Activated CD4-positive, alpha-beta memory T cell treated with anti-CD3 and anti-CD28 coated beads, Interleukin-2, amount 10 ng/mL, durations not matched to agents 7 days and 5 days (primary cell): ENCODE results near the gene IL18. TPM values are rescaled to one million over a fixed set of nuclear protein-coding genes. Genes with fewer than 3 reads are reported as not detected.
A peak's percentile ranks its signal among the peaks of the same experiment; 100 is the strongest.

ENCODE experiments used
- CTCF ChIA-PET: fragments of 350-600 bp; sonication (Branson Sonifier 250); formaldehyde crosslinking; loops from one replicate; lab custom pipeline; 2021; ENCODE audit warnings: antibody characterized with exemption, inconsistent platforms; lab: Charles Lee
- POLR2A ChIA-PET: fragments of 350-600 bp; sonication (Branson Sonifier 250); formaldehyde crosslinking; loops from one replicate; lab custom pipeline; 2021; ENCODE audit warnings: antibody characterized with exemption; lab: Charles Lee
- DNase-seq: peaks from one replicate; pipeline ENCODE4 v3.0.0-alpha.2; 2020
- H3K27ac Mint-ChIP-seq: one replicate; pipeline ENCODE4 v1.8.0; 2021; ENCODE audit warnings: mild to moderate bottlenecking, mixed read lengths
- H3K27me3 Mint-ChIP-seq: one replicate; pipeline ENCODE4 v1.8.0; 2021; ENCODE audit warnings: mixed read lengths
- H3K36me3 Mint-ChIP-seq: one replicate; pipeline ENCODE4 v1.8.0; 2021; ENCODE audit warnings: low read depth, mixed read lengths
- H3K4me1 Mint-ChIP-seq: one replicate; pipeline ENCODE4 v1.8.0; 2021; ENCODE audit warnings: mixed read lengths
- H3K4me3 Mint-ChIP-seq: one replicate; pipeline ENCODE4 v1.8.0; 2021; ENCODE audit warnings: mild to moderate bottlenecking, mixed read lengths
- H3K9me3 Mint-ChIP-seq: one replicate; pipeline ENCODE4 v1.8.0; 2021; ENCODE audit warnings: mixed read lengths
- total RNA-seq, 2 experiments: library from RNA; stranded (reverse); gene quantifications; one replicate each; pipeline ENCODE4 v1.2.3, GENCODE V29; 2021

Gene IL18
- total RNA-seq, 2 experiments from 2014 or later, result not detected

DNA sequence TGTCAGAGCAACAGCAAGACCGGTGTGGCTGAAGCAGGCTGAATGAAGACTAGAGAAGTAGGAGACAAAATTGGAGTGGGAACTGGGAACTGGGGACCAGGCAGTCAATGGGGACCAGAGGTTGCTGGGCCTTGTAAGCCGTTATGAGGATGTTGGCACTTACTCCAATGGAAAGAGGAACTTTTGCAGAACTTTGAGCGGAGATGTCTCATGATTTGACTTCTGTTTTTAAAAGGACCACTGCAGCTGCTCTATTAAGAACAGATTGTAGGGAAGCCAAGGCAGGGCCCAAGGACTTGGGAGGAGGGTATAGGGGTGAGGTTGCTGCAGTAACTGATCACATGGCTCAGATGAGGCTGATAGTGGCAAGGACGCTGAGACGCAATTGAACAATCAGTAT is 34.2 kb downstream of the IL18 start:
- Mint-ChIP-seq H3K36me3 (no peaks in the 10 kb centered on the region), H3K27me3 (no peaks in the 10 kb centered on the region), H3K27ac (no peak overlapping the region), H3K9me3 (no peaks in the 10 kb centered on the region), H3K4me3 (no peak overlapping the region), H3K4me1 (peaks cover 12% of the 10 kb centered on the region)
- ChIA-PET POLR2A (no interaction called here), CTCF (interaction anchor here (0.9 kb wide), 1 partner anchor 11 kb away, joined by 4 read pairs; no protein-coding TSS in a partner anchor)
- DNase-seq, result no peak

DNA sequence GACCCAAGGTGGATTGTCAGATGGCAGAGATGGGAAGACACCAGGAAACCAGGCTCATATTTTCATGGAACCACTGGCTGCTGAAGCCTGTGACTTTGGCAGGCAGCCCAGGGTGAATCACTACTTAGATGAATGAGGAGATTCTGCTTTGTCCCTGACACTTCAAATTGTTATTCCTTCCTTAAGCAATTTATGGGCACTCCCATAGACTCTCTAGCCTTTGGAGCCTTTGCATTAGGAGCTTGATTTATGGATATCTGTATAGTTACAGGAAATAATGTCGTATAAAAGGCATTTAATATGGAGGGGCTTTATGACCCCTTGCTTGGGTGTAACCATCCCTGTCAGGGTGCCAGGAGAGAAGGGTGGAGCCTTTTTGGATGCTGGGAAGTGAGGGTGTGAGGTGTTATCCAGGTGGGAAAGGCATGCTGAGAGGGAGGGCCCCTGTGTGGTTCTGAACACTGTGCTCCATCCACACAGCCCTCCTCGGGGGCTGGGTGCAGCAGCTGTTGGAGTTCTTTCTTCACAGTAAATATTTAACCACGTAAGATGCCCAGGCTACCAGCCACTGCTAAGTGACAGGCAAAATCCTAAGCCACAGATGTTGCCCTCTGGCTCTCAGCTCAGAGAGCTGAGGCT is 35.3 kb downstream of the IL18 start:
- DNase-seq, result no peak
- Mint-ChIP-seq H3K4me3 (no peak overlapping the region), H3K36me3 (no peaks in the 10 kb centered on the region), H3K27me3 (no peaks in the 10 kb centered on the region), H3K9me3 (no peaks in the 10 kb centered on the region), H3K4me1 (peaks cover 12% of the 10 kb centered on the region), H3K27ac (no peak overlapping the region)
- ChIA-PET POLR2A (interaction anchor here (0.7 to 1.0 kb wide), 2 partner anchors 10 to 240 kb away, joined by 3 read pairs; no protein-coding TSS in a partner anchor), CTCF (no interaction called here)

DNA sequence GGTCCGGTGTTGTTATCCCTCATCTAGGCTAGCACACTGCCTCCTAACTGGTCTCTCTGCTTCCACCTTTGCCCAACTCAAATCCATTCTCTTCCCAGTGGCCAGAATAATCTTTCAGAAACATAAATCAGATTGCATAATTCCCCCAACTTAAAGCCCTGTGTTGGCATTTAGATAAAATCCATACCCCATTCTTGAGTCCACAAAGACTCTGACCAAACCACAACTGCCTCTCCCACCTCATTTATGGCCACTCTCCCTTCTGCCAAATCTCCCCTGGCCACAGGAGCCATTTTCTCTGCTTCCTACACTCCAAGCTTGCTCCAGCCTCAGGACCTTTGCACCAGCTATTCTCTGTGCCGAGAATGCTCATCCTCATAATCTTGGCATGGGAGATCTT is 36.8 kb downstream of the IL18 start:
- H3K36me3 Mint-ChIP-seq, result no peaks in the 10 kb centered on the region
- ChIA-PET CTCF (no interaction called here), POLR2A (no interaction called here)
- H3K4me3 Mint-ChIP-seq, result no peak overlapping the region
- no peaks in the 10 kb centered on the region for H3K9me3 Mint-ChIP-seq
- DNase-seq, result no peak
- H3K27me3 Mint-ChIP-seq, result no peaks in the 10 kb centered on the region
- no peak overlapping the region for H3K27ac Mint-ChIP-seq
- H3K4me1 Mint-ChIP-seq, result peaks cover 8% of the 10 kb centered on the region

DNA sequence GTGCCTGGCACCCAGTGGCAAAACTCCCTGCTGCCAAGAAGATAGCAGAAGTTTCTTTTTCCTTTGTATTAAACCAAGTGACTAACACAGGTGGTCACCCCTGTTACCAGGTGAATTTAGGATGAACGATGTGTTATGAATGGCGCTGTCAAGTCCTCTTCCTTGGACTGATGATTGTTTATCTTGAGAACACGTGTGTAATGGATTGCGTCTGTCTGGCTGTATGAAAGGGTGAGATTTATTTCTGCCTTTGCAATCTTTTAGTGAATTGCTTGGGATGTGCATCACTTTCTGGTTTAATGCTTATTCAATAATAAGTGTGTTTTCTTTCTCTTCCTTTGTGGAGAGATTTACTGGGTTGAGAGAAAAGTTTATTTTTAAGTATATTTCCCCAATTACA is 40.8 kb downstream of the IL18 start:
- no peaks in the 10 kb centered on the region for H3K27me3 Mint-ChIP-seq
- H3K27ac Mint-ChIP-seq, result no peak overlapping the region
- ChIA-PET CTCF (interaction anchor here (4.1 kb wide), 1 partner anchor 9 kb away, joined by 17 read pairs; no protein-coding TSS in a partner anchor), POLR2A (no interaction called here)
- H3K9me3 Mint-ChIP-seq, result no peaks in the 10 kb centered on the region
- no peak overlapping the region for H3K4me3 Mint-ChIP-seq
- H3K4me1 Mint-ChIP-seq, result peaks cover 15% of the 10 kb centered on the region
- DNase-seq, result no peak
- H3K36me3 Mint-ChIP-seq, result no peaks in the 10 kb centered on the region

DNA sequence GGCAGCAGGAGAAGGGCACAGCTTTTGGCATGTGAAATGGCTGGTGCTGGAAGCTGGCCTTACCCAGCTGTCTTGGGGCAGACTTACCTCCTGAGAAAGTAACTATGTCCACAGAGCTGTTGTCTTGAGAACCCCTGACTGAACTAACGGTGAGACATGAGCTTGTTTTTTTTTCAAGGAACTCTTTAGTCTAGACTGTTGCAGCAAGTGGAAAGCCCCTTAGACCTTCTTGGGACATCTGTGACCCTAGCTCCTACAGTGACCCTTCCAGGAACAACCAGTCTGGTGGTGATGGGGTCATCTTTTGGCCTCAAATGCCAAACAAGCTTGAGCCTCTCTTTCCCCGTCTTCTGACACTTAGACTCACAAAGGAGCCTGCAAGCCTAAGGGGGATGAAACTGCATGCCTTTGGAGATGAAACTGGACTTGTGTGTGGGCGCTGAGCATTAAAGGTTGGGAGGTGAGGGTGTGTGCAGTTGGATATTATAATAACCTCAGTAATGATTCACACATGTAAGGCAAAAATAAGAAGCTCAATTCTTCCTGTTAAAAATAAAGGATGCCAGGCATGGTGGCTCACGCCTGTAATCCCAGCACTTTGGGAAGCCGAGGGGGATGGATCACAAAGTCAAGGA is 41.8 kb downstream of the IL18 start:
- no peak overlapping the region for H3K27ac Mint-ChIP-seq
- peaks cover 15% of the 10 kb centered on the region for H3K4me1 Mint-ChIP-seq
- ChIA-PET CTCF (interaction anchor here (1.1 to 4.1 kb wide), 2 partner anchors 8 to 158 kb away, joined by 3 to 17 read pairs; no protein-coding TSS in a partner anchor), POLR2A (interaction anchor here (0.6 kb wide), 1 partner anchor 166 kb away, joined by 4 read pairs; no protein-coding TSS in a partner anchor)
- no peak for DNase-seq
- no peaks in the 10 kb centered on the region for H3K9me3 Mint-ChIP-seq
- H3K27me3 Mint-ChIP-seq, result no peaks in the 10 kb centered on the region
- no peak overlapping the region for H3K4me3 Mint-ChIP-seq
- H3K36me3 Mint-ChIP-seq, result no peaks in the 10 kb centered on the region

DNA sequence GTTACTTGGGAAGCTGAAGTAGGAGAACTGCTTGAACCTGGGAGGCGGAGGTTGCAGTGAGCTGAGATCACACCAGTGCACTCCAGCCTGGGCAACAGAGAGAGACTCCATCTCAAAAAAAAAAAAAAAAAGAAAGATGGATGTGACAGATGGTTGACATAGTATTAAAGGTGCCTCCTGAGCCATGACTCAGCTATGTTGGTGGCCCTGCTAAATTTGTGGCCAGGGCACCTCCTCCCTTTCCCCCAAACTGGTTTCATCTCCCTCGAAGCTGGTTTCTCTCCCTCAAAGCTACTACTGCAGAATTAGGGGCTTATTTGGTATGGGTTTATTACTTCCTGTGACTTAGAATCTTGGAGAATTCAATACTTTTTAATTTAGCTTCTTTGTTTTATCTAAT is 45.7 kb downstream of the IL18 start:
- DNase-seq, result peak; percentile 19
- ChIA-PET POLR2A (no interaction called here), CTCF (interaction anchor here (0.7 to 2.0 kb wide), 4 partner anchors 12 to 189 kb away, joined by 3 to 5 read pairs (median 4); partner anchors contain the start of gene BCO2)

DNA sequence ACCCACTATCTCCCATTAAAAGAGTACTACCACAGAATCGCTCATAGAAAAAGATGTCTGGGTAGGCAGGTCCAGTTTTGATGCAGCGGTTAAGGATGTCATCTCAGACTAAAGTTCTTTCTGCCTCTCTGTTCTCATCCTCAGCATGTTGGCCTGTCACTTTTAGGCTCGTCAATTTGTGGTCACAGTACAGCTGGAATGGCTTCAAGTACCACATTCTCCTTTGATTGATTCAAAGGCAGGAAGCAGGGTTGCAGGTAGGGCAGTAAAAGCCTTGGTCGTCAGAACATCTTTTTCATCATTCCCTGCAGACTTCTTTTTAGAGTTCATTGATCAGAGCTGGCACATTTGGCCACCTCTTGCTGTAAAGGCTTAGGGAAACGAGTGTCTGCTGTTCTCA is 48.5 kb downstream of the IL18 start:
- Mint-ChIP-seq H3K4me1 (peaks cover 24% of the 10 kb centered on the region), H3K4me3 (no peak overlapping the region), H3K27me3 (no peaks in the 10 kb centered on the region)

More for the DNA sequence above, 45.7 kb downstream of the IL18 start:
- no peaks in the 10 kb centered on the region for H3K27me3 Mint-ChIP-seq
- no peak overlapping the region for H3K4me3 Mint-ChIP-seq
- no peaks in the 10 kb centered on the region for H3K36me3 Mint-ChIP-seq
- H3K9me3 Mint-ChIP-seq, result no peaks in the 10 kb centered on the region
- H3K27ac Mint-ChIP-seq, result no peak overlapping the region
- peaks cover 27% of the 10 kb centered on the region for H3K4me1 Mint-ChIP-seq

DNA sequence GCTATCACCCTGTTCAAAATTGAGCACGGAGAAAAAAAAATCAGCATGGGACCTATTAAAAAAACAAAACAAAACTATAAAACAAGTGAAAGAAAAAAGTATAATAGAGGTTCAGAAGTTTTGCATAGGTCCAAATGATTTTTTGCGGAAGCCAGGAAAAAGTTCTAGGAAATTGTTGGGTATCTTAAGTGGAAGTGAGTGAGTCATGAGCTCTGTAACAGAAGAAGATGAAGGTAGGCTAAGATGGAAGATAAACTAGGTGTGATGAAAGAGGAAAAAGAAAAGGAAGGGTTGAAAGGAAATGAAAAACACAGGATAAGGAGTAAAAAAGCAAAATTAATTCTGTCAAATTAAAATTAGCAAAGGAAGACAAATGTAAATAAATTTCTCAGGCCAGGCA is 49.4 kb downstream of the IL18 start:
- H3K4me1 Mint-ChIP-seq, result peaks cover 19% of the 10 kb centered on the region
- H3K27ac Mint-ChIP-seq, result no peak overlapping the region
- DNase-seq, result no peak
- ChIA-PET CTCF (interaction anchor here (0.7 to 3.2 kb wide), 11 partner anchors 8 to 272 kb away, joined by 3 to 37 read pairs (median 5); partner anchors contain the start of gene BCO2), POLR2A (interaction anchor here (1.2 kb wide), 1 partner anchor 188 kb away, joined by 4 read pairs; no protein-coding TSS in a partner anchor)
- H3K27me3 Mint-ChIP-seq, result no peaks in the 10 kb centered on the region
- peaks cover 6% of the 10 kb centered on the region for H3K36me3 Mint-ChIP-seq
- no peaks in the 10 kb centered on the region for H3K9me3 Mint-ChIP-seq
- H3K4me3 Mint-ChIP-seq, result no peak overlapping the region

More for the DNA sequence above, 48.5 kb downstream of the IL18 start:
- H3K36me3 Mint-ChIP-seq, result peaks cover 3% of the 10 kb centered on the region
- ChIA-PET CTCF (interaction anchor here (0.6 to 2.3 kb wide), 3 partner anchors 41 to 852 kb away, joined by 4 to 10 read pairs (median 9); no protein-coding TSS in a partner anchor), POLR2A (no interaction called here)
- no peak for DNase-seq
- H3K27ac Mint-ChIP-seq, result no peak overlapping the region
- H3K9me3 Mint-ChIP-seq, result no peaks in the 10 kb centered on the region

DNA sequence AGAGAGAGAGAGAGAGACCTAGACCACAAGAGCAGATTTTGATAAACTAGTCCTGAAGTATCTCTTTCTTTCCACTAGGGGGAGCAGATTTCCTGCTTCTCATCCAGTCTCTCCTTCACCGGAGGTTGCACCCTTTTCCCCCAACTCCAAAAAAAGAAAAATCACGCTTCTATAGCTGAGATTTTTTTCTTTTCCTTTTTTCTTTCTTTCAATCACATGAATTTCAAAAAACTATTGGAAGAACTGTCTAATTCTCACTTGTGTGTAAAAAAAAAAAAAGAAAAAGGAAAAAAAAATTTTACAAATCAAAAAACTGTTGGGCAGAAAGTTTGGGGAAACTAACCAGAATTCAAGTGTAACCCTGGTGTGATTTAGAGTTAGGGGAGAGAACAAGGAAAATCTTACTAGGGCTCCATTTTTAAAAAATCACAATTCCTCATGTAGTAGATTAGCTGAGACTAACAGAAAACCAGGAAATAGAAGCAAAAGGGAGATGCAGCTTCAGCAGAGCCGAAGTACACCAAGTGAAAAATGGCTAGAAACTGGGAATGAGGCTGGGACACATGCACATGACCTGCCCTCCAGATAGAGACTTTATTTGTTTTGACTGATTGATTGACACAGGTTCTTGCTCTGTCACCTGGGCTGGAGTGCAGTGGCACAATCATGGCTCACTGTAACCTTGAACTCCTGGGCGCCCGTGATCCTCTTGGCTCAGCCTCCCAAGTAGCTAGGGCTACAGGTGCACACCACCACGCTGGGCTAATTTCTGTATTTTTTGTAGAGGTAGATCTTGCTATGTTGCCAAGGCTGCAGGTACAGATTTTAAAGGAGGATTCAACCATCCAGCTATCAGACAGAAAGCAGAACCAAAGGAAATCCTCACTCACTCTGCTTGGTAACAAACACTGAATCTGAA is 50.1 kb downstream of the IL18 start:
- CTCF ChIA-PET, result interaction anchor here (0.7 to 3.2 kb wide), 25 partner anchors 8 to 705 kb away, joined by 3 to 37 read pairs (median 3); partner anchors contain the start of genes BCO2 and TIMM8B
- Mint-ChIP-seq H3K4me1 (peaks cover 19% of the 10 kb centered on the region), H3K9me3 (no peaks in the 10 kb centered on the region), H3K27ac (no peak overlapping the region), H3K36me3 (peaks cover 6% of the 10 kb centered on the region), H3K27me3 (no peaks in the 10 kb centered on the region), H3K4me3 (no peak overlapping the region)
- DNase-seq, result no peak
- POLR2A ChIA-PET, result interaction anchor here (1.2 kb wide), 1 partner anchor 187 kb away, joined by 4 read pairs; no protein-coding TSS in a partner anchor

DNA sequence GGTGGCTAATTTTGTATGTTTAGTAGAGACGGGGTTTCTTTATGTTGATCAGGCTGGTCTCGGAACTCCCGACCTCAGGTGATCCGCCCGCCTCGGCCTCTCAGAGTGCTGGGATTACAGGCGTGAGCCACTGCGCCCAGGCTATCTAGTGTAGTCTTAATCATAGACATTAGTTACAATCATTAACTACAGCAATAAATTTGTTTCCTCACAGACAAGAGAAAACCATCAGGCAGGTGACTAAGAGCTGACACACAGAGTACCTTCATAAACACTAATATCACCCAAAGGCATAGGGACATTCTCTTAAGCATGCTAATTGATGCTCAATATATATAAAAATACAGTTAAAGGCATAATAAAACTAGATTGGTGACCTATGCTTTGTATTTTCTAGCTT is 57.8 kb downstream of the IL18 start:
- POLR2A ChIA-PET, result no interaction called here
- Mint-ChIP-seq H3K9me3 (no peaks in the 10 kb centered on the region), H3K27me3 (no peaks in the 10 kb centered on the region), H3K4me3 (no peak overlapping the region), H3K4me1 (no peaks in the 10 kb centered on the region), H3K36me3 (peaks cover 6% of the 10 kb centered on the region), H3K27ac (no peak overlapping the region)
- no peak for DNase-seq
- CTCF ChIA-PET, result interaction anchor here (0.8 to 1.4 kb wide), 2 partner anchors 8 to 14 kb away, joined by 3 to 5 read pairs; no protein-coding TSS in a partner anchor

DNA sequence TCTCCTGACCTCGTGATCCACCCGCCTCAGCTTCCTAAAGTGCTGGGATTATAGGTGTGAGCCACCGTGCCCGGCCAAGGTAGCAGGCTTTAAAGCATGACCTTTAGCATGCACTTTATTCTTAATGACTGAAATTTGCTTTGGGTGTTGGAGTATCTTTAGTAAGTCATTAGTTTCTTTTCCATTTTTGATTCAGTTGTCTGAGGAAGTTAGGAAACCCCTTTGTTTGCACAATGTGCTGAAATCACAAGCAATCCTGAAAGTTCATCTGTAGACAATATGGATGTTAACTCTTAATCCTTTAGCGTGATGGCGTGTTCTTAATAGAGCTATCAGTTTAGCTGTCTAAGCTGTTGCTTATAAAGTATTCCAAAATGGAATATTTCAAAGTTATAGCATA is 60.4 kb downstream of the IL18 start:
- Mint-ChIP-seq H3K9me3 (no peaks in the 10 kb centered on the region), H3K4me1 (no peaks in the 10 kb centered on the region), H3K36me3 (no peaks in the 10 kb centered on the region), H3K27me3 (no peaks in the 10 kb centered on the region), H3K27ac (no peak overlapping the region), H3K4me3 (no peak overlapping the region)
- POLR2A ChIA-PET, result no interaction called here
- DNase-seq, result no peak
- CTCF ChIA-PET, result interaction anchor here (1.0 to 1.8 kb wide), 3 partner anchors 9 to 118 kb away, joined by 3 to 5 read pairs (median 3); no protein-coding TSS in a partner anchor

DNA sequence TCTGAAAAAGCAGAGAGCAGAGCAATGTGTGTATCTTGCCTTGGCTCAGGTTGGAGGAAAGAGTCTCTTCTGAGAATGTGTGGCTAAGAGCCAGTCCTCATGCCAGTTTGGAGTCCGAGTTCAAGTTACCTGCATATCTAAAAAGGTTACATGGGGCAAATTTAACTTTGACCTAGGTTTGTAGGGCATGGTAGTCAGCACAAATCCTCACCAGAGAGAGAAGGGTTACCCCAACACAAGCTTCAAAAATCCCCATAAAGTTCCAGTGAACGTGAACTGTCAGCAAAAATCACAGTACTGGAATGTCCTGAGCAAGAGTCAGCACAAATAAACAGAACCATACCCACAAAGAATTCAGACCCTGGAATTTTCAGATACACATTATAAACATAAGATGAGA is 63.4 kb downstream of the IL18 start:
- Mint-ChIP-seq H3K4me3 (no peak overlapping the region), H3K9me3 (no peaks in the 10 kb centered on the region), H3K27me3 (no peaks in the 10 kb centered on the region), H3K36me3 (peaks cover 14% of the 10 kb centered on the region), H3K27ac (no peak overlapping the region), H3K4me1 (no peaks in the 10 kb centered on the region)
- ChIA-PET POLR2A (no interaction called here), CTCF (interaction anchor here (0.7 kb wide), 1 partner anchor 180 kb away, joined by 3 read pairs; no protein-coding TSS in a partner anchor)
- no peak for DNase-seq
